Measurements from ENCODE around the gene FAM24B.

- TF ChIP-seq CTCF (IDR thresholded peaks at IDR 0.05) (no peak), POLR2A (IDR thresholded peaks at IDR 0.05) (no peak)
Observed at GRCh38 chr10:122829454-122829853, 49.9 kb downstream of the FAM24B start.
